HG03064 (cell line): ENCODE measurements around the gene ERBB2.

ENCODE experiments used
- ATAC-seq: cut with Tn5 transposase; IDR thresholded peaks from one replicate; pipeline ENCODE4 v1.9.1; 2021; ENCODE audit warnings: low read depth; ENCODE audit not compliant: unreplicated experiment

Gene ERBB2

DNA sequence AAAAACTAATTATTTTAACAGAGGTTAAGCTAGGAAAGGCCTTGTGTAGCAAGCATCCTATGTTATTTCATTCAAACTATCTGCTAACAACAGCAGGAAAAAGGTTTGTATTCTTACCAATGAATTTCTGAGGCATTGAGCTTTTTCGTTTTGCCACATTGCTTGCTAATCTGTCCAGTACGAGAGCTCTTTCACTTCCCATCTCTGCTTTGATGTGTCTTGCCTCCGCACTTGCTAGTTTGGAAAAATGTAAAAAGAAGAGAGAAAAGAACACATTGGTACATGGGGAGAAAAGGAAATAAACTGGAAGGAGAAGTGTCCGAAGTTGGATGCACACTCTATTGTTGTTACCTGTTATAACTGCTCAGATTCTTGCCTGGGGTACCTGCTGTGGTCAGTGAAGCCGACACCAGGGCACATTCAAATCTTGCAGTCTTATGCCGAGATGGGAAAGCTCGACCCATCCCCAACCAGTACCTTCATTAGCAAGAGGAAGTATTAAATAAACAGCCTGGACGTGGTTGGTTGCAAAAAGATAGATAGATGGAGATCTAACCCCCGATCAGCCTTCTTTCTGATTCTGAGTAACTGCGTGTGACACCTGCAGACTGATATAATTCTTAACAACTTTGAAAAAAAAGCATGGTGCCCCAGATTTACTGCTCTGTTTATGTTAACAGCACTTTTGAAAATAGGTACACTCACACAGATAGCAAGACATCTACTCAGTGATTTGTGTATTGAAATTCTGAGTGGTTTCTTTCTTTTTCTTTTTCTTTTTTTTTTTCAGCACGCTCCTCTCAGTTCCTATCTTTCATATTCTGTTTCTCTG is 77.9 kb downstream of the ERBB2 start:
- peak; percentile 57 for ATAC-seq
